ENCODE results near the gene SLC6A9. TPM values are rescaled to one million over a fixed set of nuclear protein-coding genes. Genes with fewer than 3 reads are reported as not detected.

The SLC6A9 gene
- total RNA-seq, 1 experiment from 2014 or later = 9.2 TPM

DNA sequence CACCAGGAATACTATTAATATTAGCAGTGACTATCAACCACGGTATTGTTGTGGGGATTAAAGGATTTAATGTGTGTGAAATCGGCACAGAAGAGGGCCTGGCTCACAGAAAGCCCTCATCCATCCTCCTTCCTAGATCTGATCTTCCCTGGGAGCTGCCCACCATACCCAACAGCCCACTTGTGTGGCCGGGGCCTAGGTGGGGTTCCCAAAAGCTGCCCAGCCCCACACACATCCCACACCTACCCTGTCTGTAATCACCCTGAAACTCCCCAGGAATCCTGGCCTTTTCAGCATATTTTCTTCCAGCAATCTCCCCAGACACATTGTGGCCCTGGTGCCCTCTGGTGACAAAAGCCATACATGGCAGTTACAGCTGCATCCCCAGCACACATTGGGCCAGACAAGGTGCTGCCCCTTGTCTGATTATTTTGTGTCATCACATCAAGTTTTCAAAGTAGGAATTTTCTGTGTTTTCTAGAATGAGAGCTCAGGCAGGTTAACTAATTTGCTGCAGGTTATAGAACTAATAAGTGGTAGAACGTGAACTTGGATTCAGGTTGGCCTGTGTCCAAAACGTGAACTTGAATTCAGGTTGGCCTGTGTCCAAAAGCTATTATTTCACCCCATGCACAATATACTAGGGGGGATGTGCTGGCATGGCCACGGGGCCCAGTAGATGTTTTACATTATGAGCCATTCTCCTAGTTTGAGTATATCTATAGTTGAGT lies 5.3 kb upstream of the SLC6A9 start:
- ChIA-PET POLR2A (no interaction called here), CTCF (interaction anchor here (0.6 to 3.2 kb wide), 4 partner anchors 12 to 481 kb away, joined by 3 to 20 read pairs (median 11); no protein-coding TSS in a partner anchor)
- Histone ChIP-seq H3K27me3 (ENCODE audit: control insufficient read depth, insufficient read depth, low read length) (no peaks in the 10 kb centered on the region), H3K9me3 (ENCODE audit: control insufficient read depth, insufficient read depth, low read depth, low read length) (no peaks in the 10 kb centered on the region), H3K4me3 (ENCODE audit: low read depth in 2 of 2, low read length in 2 of 2) (no peak overlapping the region), H3K4me1 (ENCODE audit: control insufficient read depth, insufficient read depth, low read length) (peaks cover 3% of the 10 kb centered on the region; the same call in 1 of the 2 replicates), H3K27ac (ENCODE audit: low read length) (no peak overlapping the region), H3K36me3 (ENCODE audit: control insufficient read depth, insufficient read depth, low read length) (no peaks in the 10 kb centered on the region)
- ATAC-seq (peak; percentile 87), DNase-seq (ENCODE audit: low read depth, low spot score) (no peak)
- no peak for TF ChIP-seq TCF7L2 (IDR thresholded peaks at IDR 0.05; ENCODE audit: low read depth, low read length)
- TF ChIP-seq, protein P1, sequence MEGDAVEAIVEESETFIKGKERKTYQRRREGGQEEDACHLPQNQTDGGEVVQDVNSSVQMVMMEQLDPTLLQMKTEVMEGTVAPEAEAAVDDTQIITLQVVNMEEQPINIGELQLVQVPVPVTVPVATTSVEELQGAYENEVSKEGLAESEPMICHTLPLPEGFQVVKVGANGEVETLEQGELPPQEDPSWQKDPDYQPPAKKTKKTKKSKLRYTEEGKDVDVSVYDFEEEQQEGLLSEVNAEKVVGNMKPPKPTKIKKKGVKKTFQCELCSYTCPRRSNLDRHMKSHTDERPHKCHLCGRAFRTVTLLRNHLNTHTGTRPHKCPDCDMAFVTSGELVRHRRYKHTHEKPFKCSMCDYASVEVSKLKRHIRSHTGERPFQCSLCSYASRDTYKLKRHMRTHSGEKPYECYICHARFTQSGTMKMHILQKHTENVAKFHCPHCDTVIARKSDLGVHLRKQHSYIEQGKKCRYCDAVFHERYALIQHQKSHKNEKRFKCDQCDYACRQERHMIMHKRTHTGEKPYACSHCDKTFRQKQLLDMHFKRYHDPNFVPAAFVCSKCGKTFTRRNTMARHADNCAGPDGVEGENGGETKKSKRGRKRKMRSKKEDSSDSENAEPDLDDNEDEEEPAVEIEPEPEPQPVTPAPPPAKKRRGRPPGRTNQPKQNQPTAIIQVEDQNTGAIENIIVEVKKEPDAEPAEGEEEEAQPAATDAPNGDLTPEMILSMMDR (IDR thresholded peaks at IDR 0.05) = peak; percentile 92
- intact Hi-C loops (cut with micrococcal nuclease; ENCODE audit: unreplicated experiment) (loop anchor here (1.0 to 5.0 kb wide), 2 partner anchors 31 to 44 kb away; partner anchors contain the start of gene CCDC24), in situ Hi-C loops (cut with HindIII; ENCODE audit: low pct_unique_long_range_greater_than_20kb, low sequenced_read_pairs) (no loop called here)
- no TSS peak for BruUV-seq (replicated peaks)

DNA sequence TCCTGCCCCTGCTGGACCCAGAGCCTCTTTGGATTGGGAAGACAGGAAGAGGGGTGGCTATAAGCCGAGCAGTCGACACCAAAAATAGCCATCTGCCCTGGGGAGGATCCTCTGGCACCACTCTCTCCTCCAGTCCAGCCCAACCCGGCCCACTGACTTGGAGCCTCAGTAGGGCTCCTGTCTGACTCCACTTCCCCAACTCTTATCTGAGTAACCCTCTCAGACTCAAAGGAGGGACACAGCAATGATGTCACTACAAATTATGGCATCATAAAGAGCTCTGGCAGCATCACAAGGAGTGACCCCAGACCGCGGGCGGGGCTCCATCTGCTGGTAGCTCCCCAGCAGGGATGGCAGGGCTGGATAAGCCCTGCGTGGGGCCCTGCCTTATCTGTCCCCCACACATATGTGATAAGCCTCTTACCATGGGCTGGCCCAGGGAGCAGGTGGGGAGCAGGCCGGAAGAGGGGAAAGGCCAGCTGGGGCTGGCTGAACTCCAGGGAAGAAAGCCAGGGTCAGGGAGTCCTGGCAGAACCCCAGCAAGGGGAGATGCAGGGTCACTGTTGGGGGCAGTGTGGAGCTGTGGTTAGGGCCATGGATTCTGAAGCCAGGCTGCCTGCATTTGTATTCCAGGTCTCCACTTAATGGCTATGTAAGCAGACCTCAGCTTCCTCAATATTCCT lies 4.6 kb upstream of the SLC6A9 start:
- H3K9me3 ChIP-seq (ENCODE audit: control insufficient read depth, insufficient read depth, low read depth, low read length) = no peaks in the 10 kb centered on the region
- DNase-seq (ENCODE audit: low read depth, low spot score) (no peak), ATAC-seq (peak; percentile 47)
- H3K4me3 ChIP-seq (ENCODE audit: low read depth in 2 of 2, low read length in 2 of 2) = no peak overlapping the region
- H3K27me3 ChIP-seq (ENCODE audit: control insufficient read depth, insufficient read depth, low read length) = no peaks in the 10 kb centered on the region
- no TSS peak for BruUV-seq (replicated peaks)
- in situ Hi-C loops (cut with HindIII; ENCODE audit: low pct_unique_long_range_greater_than_20kb, low sequenced_read_pairs) (no loop called here), intact Hi-C loops (cut with micrococcal nuclease; ENCODE audit: unreplicated experiment) (loop anchor here (1.0 to 5.0 kb wide), 2 partner anchors 31 to 44 kb away; partner anchors contain the start of gene CCDC24)
- H3K4me1 ChIP-seq (ENCODE audit: control insufficient read depth, insufficient read depth, low read length) = peaks cover 6% of the 10 kb centered on the region; the same call in 1 of the 2 replicates
- H3K36me3 ChIP-seq (ENCODE audit: control insufficient read depth, insufficient read depth, low read length) = no peaks in the 10 kb centered on the region; the same call in 1 of the 2 replicates
- H3K27ac ChIP-seq (ENCODE audit: low read length) = no peak overlapping the region
- ChIA-PET CTCF (interaction anchor here (3.1 to 3.2 kb wide), 2 partner anchors 13 to 30 kb away, joined by 13 to 20 read pairs; no protein-coding TSS in a partner anchor), POLR2A (no interaction called here)
- no peak for TF ChIP-seq POLR2AphosphoS5 (IDR thresholded peaks at IDR 0.05; ENCODE audit: low read depth, low read length)
- TF ChIP-seq SIN3A (IDR thresholded peaks at IDR 0.05; ENCODE audit: borderline replicate concordance, insufficient read depth, low read depth, low read length) = no peak
- TF ChIP-seq, protein P1 (IDR thresholded peaks at IDR 0.05) = no peak
- TF ChIP-seq TCF7L2 (IDR thresholded peaks at IDR 0.05; ENCODE audit: low read depth, low read length) = no peak
- TF ChIP-seq, protein P2, sequence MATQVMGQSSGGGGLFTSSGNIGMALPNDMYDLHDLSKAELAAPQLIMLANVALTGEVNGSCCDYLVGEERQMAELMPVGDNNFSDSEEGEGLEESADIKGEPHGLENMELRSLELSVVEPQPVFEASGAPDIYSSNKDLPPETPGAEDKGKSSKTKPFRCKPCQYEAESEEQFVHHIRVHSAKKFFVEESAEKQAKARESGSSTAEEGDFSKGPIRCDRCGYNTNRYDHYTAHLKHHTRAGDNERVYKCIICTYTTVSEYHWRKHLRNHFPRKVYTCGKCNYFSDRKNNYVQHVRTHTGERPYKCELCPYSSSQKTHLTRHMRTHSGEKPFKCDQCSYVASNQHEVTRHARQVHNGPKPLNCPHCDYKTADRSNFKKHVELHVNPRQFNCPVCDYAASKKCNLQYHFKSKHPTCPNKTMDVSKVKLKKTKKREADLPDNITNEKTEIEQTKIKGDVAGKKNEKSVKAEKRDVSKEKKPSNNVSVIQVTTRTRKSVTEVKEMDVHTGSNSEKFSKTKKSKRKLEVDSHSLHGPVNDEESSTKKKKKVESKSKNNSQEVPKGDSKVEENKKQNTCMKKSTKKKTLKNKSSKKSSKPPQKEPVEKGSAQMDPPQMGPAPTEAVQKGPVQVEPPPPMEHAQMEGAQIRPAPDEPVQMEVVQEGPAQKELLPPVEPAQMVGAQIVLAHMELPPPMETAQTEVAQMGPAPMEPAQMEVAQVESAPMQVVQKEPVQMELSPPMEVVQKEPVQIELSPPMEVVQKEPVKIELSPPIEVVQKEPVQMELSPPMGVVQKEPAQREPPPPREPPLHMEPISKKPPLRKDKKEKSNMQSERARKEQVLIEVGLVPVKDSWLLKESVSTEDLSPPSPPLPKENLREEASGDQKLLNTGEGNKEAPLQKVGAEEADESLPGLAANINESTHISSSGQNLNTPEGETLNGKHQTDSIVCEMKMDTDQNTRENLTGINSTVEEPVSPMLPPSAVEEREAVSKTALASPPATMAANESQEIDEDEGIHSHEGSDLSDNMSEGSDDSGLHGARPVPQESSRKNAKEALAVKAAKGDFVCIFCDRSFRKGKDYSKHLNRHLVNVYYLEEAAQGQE (IDR thresholded peaks at IDR 0.05; ENCODE audit: insufficient read depth in 1 of 2, low read depth in 2 of 2, low read length in 1 of 2) = no peak

Measured in Panc1 (cell line).